Urothelium cell line (cell line): ENCODE measurements around the gene IREB2.
"Not testable (repeated sequence)": the region's sequence is repeated elsewhere in the genome, so short reads cannot be mapped to it uniquely, and the experiment has no call there.

ENCODE experiments used
- DNase-seq: peaks from one replicate; pipeline ENCODE4 v3.0.0; 2011; ENCODE audit warnings: low spot score, mixed read lengths
- FAIRE-seq: peaks from 2 replicates; lab custom pipeline; 2011; peaks lifted over from hg19 to GRCh38; lab: Jason Lieb, UNC

The IREB2 gene, protein sequence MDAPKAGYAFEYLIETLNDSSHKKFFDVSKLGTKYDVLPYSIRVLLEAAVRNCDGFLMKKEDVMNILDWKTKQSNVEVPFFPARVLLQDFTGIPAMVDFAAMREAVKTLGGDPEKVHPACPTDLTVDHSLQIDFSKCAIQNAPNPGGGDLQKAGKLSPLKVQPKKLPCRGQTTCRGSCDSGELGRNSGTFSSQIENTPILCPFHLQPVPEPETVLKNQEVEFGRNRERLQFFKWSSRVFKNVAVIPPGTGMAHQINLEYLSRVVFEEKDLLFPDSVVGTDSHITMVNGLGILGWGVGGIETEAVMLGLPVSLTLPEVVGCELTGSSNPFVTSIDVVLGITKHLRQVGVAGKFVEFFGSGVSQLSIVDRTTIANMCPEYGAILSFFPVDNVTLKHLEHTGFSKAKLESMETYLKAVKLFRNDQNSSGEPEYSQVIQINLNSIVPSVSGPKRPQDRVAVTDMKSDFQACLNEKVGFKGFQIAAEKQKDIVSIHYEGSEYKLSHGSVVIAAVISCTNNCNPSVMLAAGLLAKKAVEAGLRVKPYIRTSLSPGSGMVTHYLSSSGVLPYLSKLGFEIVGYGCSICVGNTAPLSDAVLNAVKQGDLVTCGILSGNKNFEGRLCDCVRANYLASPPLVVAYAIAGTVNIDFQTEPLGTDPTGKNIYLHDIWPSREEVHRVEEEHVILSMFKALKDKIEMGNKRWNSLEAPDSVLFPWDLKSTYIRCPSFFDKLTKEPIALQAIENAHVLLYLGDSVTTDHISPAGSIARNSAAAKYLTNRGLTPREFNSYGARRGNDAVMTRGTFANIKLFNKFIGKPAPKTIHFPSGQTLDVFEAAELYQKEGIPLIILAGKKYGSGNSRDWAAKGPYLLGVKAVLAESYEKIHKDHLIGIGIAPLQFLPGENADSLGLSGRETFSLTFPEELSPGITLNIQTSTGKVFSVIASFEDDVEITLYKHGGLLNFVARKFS

GRCh38 chr15:78437762-78438618, at the start of gene IREB2:
TSS of gene IREB2 (plus strand) at chr15:78438216. CDS start at chr15:78438338, 122 bp downstream.
- FAIRE-seq = peak; percentile 17
- DNase-seq = peak; percentile 99

DNA sequence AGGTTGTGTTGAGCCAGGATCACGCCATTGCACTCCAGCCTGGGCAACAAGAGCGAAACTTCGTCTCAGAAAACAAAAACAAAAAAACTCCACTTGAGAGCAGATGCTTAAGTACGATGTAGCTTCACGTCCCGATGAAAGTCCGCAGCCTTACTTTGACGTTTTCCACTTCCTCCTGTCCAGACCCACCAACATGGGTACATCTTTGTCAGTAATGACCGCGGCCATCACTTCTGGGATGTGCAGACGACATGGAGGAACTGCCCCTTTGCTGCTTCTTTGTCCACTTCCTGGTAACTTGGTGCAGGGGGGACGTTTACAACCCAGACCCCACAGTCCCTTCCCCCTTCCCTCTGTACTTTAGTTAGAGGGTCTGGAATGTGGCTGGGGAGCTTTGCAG, 49.2 kb upstream of the IREB2 start:
- DNase-seq (no peak), FAIRE-seq (no peak)

DNA sequence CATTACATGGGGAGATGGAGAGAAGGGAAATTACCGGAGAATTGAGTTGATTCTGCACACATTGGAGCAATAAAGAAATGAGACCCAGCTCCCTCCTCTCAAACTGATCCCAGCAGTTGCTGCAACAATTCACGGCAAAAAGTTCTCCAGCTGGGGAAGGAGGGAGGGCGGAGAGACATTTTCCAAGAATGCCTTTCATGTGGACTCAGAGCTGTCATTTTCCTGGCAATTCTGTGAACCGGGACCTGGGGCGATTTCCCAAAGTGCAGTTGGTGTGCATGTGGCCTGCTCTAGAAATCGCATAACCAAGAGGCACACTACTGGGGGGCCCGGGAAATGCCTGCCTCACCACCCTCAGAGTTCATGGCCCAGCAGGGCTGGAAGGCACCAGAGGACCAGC, 48.7 kb upstream of the IREB2 start:
- DNase-seq = no peak
- no peak for FAIRE-seq

DNA sequence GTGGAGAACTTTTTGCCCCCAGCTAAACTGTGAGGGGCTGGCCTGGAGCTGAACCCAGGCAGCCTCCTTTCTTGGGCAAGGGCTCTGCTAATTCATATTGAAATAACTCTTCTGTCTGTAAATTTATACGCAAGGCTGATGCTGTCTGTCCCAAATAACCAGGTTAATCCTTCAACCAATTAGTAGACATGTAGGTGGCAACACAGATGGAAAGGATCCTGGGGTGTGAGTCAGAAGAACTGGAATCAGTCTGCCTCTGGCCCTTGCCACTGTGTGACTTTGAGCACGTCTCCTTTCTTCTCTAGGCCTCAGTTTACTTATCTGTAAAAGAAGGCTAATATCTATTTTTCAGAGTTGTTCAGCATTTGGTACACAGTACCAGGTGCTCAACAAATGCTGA, 48.3 kb upstream of the IREB2 start:
- no peak for FAIRE-seq

GRCh38 chr15:78390242-78390641, 47.8 kb upstream of the IREB2 start:
- FAIRE-seq = no peak
- DNase-seq = no peak

More for the DNA sequence above, 48.3 kb upstream of the IREB2 start:
- no peak for DNase-seq

DNA sequence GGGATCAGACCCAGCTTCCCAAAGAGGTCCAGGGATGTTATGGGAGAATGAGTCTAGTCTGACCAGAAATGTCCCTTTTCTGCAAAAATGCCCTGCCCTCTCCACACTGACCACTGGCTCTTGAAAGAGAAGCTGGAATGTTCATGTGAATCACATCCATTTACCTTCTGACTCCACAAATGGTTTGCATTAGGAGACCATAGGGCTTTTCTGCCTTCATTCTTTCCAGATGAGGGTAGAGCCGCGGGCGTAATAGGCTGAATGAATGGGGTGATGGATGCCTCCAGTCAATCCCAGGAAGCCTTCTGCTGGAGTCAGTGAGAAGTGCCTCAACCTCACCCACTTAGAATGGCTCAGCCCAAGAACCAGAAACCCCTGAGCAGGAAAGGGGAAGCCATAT, 47.2 kb upstream of the IREB2 start:
- no peak for DNase-seq

GRCh38 chr15:78391781-78392180, 46.2 kb upstream of the IREB2 start:
- no peak for DNase-seq
- FAIRE-seq = no peak

More for the DNA sequence above, 47.2 kb upstream of the IREB2 start:
- FAIRE-seq = no peak

- FAIRE-seq (no peak), DNase-seq (no peak)
These were observed 45.6 kb upstream of the IREB2 start for GRCh38 chr15:78392430-78392829.

DNA sequence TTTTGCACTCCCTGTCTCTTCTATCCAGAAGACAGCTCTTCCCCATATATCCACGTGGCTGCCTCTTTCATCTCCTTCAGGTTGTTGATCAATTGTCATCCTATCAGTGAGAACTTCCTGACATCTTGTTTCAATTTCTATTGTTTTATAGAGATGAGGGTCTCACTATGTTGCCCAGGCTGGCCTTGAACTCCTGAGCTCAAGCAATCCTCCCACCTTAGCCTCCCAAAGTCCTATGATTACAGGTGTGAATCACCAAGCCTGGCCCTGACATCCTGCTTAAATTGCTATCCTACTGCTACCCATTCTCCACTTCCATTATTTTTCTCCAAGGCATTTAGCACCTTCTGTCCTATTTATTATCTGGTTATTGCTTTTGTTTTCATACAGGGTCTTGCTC, 44.9 kb upstream of the IREB2 start:
- DNase-seq (no peak), FAIRE-seq (no peak)

GRCh38 chr15:78394026-78394425, 44.0 kb upstream of the IREB2 start:
- FAIRE-seq (no peak), DNase-seq (no peak)

DNA sequence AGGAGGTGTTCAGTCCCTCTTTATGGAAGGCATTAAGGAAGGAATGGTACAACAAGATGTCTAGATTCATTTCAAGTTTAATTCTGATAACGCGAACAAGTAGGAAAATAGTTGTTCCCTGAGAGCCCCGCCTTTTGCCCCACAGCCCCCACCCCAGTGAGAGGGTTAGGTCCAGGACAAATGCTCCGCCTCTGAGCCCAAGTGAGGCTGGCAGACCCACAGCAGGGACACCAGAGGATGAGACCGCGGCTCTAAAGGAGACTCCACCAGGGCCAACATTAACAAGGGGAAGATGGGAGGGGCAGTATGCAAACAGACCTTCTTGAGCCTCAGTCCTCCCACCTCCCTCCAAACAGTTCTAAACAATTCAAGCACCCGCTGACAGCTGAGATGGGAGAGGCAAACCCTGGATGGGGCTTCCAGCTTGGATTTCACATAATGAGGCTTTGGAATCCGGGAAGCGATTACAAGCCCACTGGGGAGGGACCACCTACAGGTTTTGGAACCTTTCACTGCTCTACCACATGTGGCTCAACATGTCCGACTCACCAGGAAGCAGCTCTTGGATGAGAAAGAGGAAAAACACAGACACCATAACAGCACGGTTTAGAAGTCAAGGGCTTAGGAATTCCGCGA, 42.9 kb upstream of the IREB2 start:
- FAIRE-seq (no peak), DNase-seq (no peak)

GRCh38 chr15:78396186-78396814, 41.7 kb upstream of the IREB2 start:
- FAIRE-seq (no peak), DNase-seq (no peak)

GRCh38 chr15:78396976-78397375, 41.0 kb upstream of the IREB2 start:
- FAIRE-seq (no peak), DNase-seq (no peak)

GRCh38 chr15:78397382-78397781, 40.6 kb upstream of the IREB2 start:
- DNase-seq (no peak), FAIRE-seq (no peak)

- FAIRE-seq (no peak), DNase-seq (no peak)
These were observed 39.8 kb upstream of the IREB2 start for GRCh38 chr15:78398076-78398825.

DNA sequence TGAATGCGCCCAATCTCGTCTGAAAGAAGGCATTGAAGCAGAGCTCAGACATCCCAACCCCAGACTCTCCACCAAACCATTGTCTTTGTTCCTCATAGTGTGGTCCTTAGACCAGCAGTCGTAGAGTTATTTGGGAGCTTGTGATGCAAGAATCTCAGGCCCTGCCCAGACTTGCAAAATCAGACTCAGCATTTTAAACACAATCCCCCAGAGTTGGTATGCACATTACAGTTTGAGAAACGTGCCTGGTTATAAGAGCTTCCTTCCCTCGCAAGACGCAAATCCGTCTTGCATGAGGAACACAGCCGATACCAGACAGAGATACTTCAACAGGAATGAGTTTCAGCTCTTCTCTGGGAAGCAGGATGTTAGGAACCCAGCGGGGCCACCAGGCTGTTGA, 38.9 kb upstream of the IREB2 start:
- FAIRE-seq (no peak), DNase-seq (no peak)

DNA sequence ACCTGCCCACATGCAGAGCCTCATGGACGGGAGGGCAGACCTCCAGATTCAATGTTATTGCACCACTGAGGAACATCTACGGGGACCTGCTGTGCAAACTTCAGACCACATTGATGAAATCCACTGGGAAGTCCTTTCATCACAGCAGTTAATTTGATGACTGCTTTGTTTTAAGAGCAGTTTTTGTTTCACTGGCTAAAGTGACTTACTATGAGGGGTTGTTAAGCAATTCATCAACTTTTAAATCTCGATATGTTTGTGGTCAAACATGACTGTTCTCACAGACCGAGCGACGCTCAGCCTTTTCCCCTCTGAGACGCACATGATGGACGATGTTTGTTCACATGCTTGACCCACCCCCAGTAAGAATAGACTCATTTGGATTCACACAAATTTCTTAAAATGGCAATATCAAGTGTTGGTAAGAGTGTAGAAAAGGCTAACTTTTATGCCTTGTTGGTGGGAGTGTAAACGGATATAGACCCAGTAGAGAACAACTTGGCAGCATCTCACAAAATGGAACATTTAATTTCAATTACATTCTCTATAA, 35.9 kb upstream of the IREB2 start:
- DNase-seq = no peak
- peak; percentile 23 for FAIRE-seq

GRCh38 chr15:78404125-78404524, 33.9 kb upstream of the IREB2 start:
- FAIRE-seq (no peak), DNase-seq (no peak)

- not testable (repeated sequence) for DNase-seq, FAIRE-seq
These were observed 33.2 kb upstream of the IREB2 start for GRCh38 chr15:78404796-78405195.
